GF-D8 (cell line): ENCODE data around the gene OR8S1.

Experiments
- DNase-seq: peaks from one replicate; lab custom pipeline; 2025; lab: John Stamatoyannopoulos, UW

OR8S1 gene

DNA sequence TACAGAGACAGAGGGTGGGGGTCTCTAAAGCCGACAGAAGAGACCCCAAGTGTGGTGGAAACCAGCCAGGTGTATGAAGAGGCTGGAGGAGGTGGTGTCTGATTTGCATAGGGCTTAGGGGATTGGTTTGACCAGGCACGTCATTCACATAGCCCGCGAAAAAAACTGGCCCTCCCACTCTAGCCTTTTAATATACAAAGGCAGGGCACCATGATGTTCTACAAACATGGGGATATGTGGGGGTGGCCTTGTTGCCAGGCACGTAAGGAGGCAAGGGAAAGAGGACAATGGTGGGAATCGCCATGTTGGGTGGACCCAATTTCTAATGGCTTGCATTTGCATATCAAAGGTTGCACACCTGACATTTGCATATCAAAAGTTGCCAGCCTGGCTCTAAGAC lies 31.2 kb downstream of the OR8S1 start:
- no peak for DNase-seq

DNA sequence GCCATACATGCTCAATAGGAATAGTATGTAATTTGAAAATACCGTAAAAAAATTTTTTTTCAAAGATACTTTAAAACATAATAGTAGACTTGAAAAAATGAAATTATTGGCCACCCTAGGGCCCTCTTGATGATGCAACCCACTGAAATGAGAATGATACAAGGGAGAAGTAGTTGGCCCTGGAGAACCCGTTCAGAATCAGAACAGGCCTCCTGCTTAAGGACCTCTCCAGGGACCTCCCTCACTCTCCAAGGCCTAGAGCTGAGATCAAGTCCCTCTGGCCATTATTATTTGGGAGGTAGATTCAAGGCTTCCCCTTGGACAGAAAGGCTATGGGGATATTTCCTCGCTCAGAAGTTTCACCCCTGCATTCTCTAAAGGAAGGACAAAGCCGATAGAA lies 32.5 kb downstream of the OR8S1 start:
- DNase-seq, result no peak

DNA sequence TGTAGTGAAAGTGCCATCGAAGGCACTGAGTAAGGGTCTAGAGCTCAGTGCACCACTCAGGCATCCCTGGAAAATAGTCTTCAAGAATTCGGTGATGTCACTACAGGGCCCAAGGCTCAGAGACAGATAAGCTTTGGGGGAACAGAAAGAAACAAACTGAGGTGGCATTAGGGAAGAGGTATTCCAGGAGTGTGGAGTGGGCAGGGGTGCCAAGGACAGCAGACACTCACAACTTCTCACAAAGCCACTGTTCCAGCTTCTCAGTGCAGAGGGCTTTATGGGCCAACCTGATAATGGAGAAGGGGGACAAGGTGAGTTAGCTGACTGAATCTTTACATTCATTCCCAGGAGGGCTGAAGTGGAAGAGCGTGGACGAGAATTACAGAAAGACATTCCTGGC lies 42.3 kb downstream of the OR8S1 start:
- DNase-seq, result no peak

DNA sequence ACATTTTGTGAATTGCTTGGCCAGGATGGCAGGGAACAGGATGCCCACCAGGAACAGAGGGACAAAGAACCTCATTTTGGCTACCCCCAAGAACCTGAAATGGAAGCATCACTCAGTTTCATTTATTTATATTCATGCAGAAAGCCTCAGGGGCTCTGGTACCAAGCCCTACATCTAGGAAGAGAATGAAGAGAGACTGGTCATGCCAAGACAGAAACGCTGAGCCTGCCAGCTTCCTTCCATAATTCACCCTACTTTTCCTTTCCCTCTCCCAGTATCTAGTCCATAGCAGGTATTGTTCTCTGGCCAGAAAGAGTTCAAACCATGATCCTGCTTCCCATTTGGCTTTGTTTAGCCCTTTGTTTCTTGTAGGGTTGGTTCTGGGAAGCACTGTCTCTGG lies 44.5 kb downstream of the OR8S1 start, which contains the start of gene LALBA:
LALBA (minus strand) TSS at position 101 of the 400 bp plus-strand sequence; CDS start at position 75, 26 bp downstream.
- DNase-seq, result no peak

DNA sequence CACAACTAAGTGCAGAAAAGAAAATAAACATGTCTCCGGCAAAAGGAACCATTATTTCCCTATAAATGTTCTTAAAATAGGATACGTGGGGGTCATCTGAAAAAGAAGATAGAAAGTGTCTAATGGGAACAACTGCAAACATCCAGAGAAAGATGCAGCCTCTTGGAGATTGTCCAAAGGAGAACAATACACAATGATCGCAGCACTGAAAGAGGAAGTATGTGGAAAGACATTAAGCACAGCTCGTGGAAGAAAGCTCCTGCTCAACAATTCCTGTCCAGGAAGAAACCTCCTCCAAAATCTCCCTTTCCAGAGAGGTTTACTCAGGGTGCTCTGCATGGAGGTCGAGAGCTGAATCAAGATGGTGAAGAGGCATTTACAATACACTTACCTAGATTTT lies 46.9 kb downstream of the OR8S1 start:
- DNase-seq, result no peak
